ENCODE data around the gene ELP6.
"Not testable (repeated sequence)": the region's sequence is repeated elsewhere in the genome, so short reads cannot be mapped to it uniquely, and the experiment has no call there.

ELP6 gene

GRCh38 chr3:47505267-47505666 is 8.2 kb downstream of the ELP6 start:
- H3K27ac ChIP-seq (ENCODE audit: low read length); H3K4me3 ChIP-seq (ENCODE audit: low read length in 2 of 2); H3K9ac ChIP-seq (ENCODE audit: low read length in 2 of 2); H3K9me3 ChIP-seq (ENCODE audit: control insufficient read depth in 2 of 2, low read length in 2 of 2); H3K4me1 ChIP-seq (ENCODE audit: control insufficient read depth, insufficient read depth, low read length); H3K27me3 ChIP-seq (ENCODE audit: control insufficient read depth in 1 of 2, insufficient read depth in 2 of 2, low read length in 2 of 2): not testable (repeated sequence)
- peaks cover 33 to 36% of the 10 kb centered on the region in 2 donors for H3K36me3 ChIP-seq (ENCODE audit: control insufficient read depth in 2 of 2, insufficient read depth in 2 of 2, low read length in 2 of 2)

- no peaks in the 10 kb centered on the region for H3K27me3 ChIP-seq (ENCODE audit: control insufficient read depth in 1 of 2, insufficient read depth in 2 of 2, low read length in 2 of 2)
- H3K9me3 ChIP-seq (ENCODE audit: control insufficient read depth in 2 of 2, low read length in 2 of 2): no peaks in the 10 kb centered on the region
- H3K4me1 ChIP-seq (ENCODE audit: control insufficient read depth, insufficient read depth, low read length): no peaks in the 10 kb centered on the region
- H3K36me3 ChIP-seq (ENCODE audit: control insufficient read depth in 2 of 2, insufficient read depth in 2 of 2, low read length in 2 of 2): peaks cover 29 to 38% of the 10 kb centered on the region in 2 donors
- no peak overlapping the region for H3K27ac ChIP-seq (ENCODE audit: low read length)
- no peak overlapping the region for H3K4me3 ChIP-seq (ENCODE audit: low read length in 2 of 2)
- H3K9ac ChIP-seq (ENCODE audit: low read length in 2 of 2): no peak overlapping the region
These were observed 9.4 kb downstream of the ELP6 start for GRCh38 chr3:47504113-47504512.

- H3K4me3 ChIP-seq (ENCODE audit: low read length in 2 of 2): no peak overlapping the region
- no peak overlapping the region for H3K9ac ChIP-seq (ENCODE audit: low read length in 2 of 2)
- no peaks in the 10 kb centered on the region for H3K9me3 ChIP-seq (ENCODE audit: control insufficient read depth in 2 of 2, low read length in 2 of 2)
- H3K36me3 ChIP-seq (ENCODE audit: control insufficient read depth in 2 of 2, insufficient read depth in 2 of 2, low read length in 2 of 2): peaks cover 31 to 43% of the 10 kb centered on the region in 2 donors
- H3K27me3 ChIP-seq (ENCODE audit: control insufficient read depth in 1 of 2, insufficient read depth in 2 of 2, low read length in 2 of 2): no peaks in the 10 kb centered on the region
- H3K27ac ChIP-seq (ENCODE audit: low read length): no peak overlapping the region
- no peaks in the 10 kb centered on the region for H3K4me1 ChIP-seq (ENCODE audit: control insufficient read depth, insufficient read depth, low read length)
These were observed 10.5 kb downstream of the ELP6 start for GRCh38 chr3:47503033-47503432.

- Histone ChIP-seq H3K9me3 (ENCODE audit: control insufficient read depth in 2 of 2, low read length in 2 of 2) (no peaks in the 10 kb centered on the region), H3K27ac (ENCODE audit: low read length) (no peak overlapping the region), H3K27me3 (ENCODE audit: control insufficient read depth in 1 of 2, insufficient read depth in 2 of 2, low read length in 2 of 2) (no peaks in the 10 kb centered on the region), H3K36me3 (ENCODE audit: control insufficient read depth in 2 of 2, insufficient read depth in 2 of 2, low read length in 2 of 2) (peaks cover 30 to 40% of the 10 kb centered on the region in 2 donors), H3K9ac (ENCODE audit: low read length in 2 of 2) (no peak overlapping the region), H3K4me1 (ENCODE audit: control insufficient read depth, insufficient read depth, low read length) (no peaks in the 10 kb centered on the region), H3K4me3 (ENCODE audit: low read length in 2 of 2) (no peak overlapping the region)
These were observed 16.6 kb downstream of the ELP6 start for GRCh38 chr3:47496892-47497291.

GRCh38 chr3:47495886-47496285 is 17.6 kb downstream of the ELP6 start:
- no peaks in the 10 kb centered on the region for H3K27me3 ChIP-seq (ENCODE audit: control insufficient read depth in 1 of 2, insufficient read depth in 2 of 2, low read length in 2 of 2)
- H3K9ac ChIP-seq (ENCODE audit: low read length in 2 of 2): no peak overlapping the region
- H3K4me3 ChIP-seq (ENCODE audit: low read length in 2 of 2): no peak overlapping the region
- peaks cover 21 to 31% of the 10 kb centered on the region in 2 donors for H3K36me3 ChIP-seq (ENCODE audit: control insufficient read depth in 2 of 2, insufficient read depth in 2 of 2, low read length in 2 of 2)
- H3K4me1 ChIP-seq (ENCODE audit: control insufficient read depth, insufficient read depth, low read length): no peaks in the 10 kb centered on the region
- no peaks in the 10 kb centered on the region for H3K9me3 ChIP-seq (ENCODE audit: control insufficient read depth in 2 of 2, low read length in 2 of 2)
- H3K27ac ChIP-seq (ENCODE audit: low read length): no peak overlapping the region

GRCh38 chr3:47495111-47495510 is 18.4 kb downstream of the ELP6 start:
- Histone ChIP-seq H3K9me3 (ENCODE audit: control insufficient read depth in 2 of 2, low read length in 2 of 2) (no peaks in the 10 kb centered on the region), H3K9ac (ENCODE audit: low read length in 2 of 2) (no peak overlapping the region), H3K27me3 (ENCODE audit: control insufficient read depth in 1 of 2, insufficient read depth in 2 of 2, low read length in 2 of 2) (no peaks in the 10 kb centered on the region), H3K4me3 (ENCODE audit: low read length in 2 of 2) (no peak overlapping the region), H3K27ac (ENCODE audit: low read length) (no peak overlapping the region), H3K36me3 (ENCODE audit: control insufficient read depth in 2 of 2, insufficient read depth in 2 of 2, low read length in 2 of 2) (peaks cover 17 to 23% of the 10 kb centered on the region in 2 donors), H3K4me1 (ENCODE audit: control insufficient read depth, insufficient read depth, low read length) (no peaks in the 10 kb centered on the region)

- H3K9ac ChIP-seq (ENCODE audit: low read length in 2 of 2): no peak overlapping the region
- H3K27ac ChIP-seq (ENCODE audit: low read length): no peak overlapping the region
- no peaks in the 10 kb centered on the region for H3K9me3 ChIP-seq (ENCODE audit: control insufficient read depth in 2 of 2, low read length in 2 of 2)
- H3K4me3 ChIP-seq (ENCODE audit: low read length in 2 of 2): no peak overlapping the region
- H3K4me1 ChIP-seq (ENCODE audit: control insufficient read depth, insufficient read depth, low read length): no peaks in the 10 kb centered on the region
- H3K27me3 ChIP-seq (ENCODE audit: control insufficient read depth in 1 of 2, insufficient read depth in 2 of 2, low read length in 2 of 2): no peaks in the 10 kb centered on the region
- H3K36me3 ChIP-seq (ENCODE audit: control insufficient read depth in 2 of 2, insufficient read depth in 2 of 2, low read length in 2 of 2): peaks cover 8% of the 10 kb centered on the region in 2 donors
These were observed 21.7 kb downstream of the ELP6 start for GRCh38 chr3:47491777-47492176.

GRCh38 chr3:47491186-47491585 is 22.3 kb downstream of the ELP6 start:
- peaks cover 5 to 7% of the 10 kb centered on the region in 2 donors for H3K36me3 ChIP-seq (ENCODE audit: control insufficient read depth in 2 of 2, insufficient read depth in 2 of 2, low read length in 2 of 2)
- no peaks in the 10 kb centered on the region for H3K4me1 ChIP-seq (ENCODE audit: control insufficient read depth, insufficient read depth, low read length)
- H3K9me3 ChIP-seq (ENCODE audit: control insufficient read depth in 2 of 2, low read length in 2 of 2): no peaks in the 10 kb centered on the region
- H3K27me3 ChIP-seq (ENCODE audit: control insufficient read depth in 1 of 2, insufficient read depth in 2 of 2, low read length in 2 of 2): no peaks in the 10 kb centered on the region
- H3K27ac ChIP-seq (ENCODE audit: low read length): no peak overlapping the region
- H3K9ac ChIP-seq (ENCODE audit: low read length in 2 of 2): no peak overlapping the region
- H3K4me3 ChIP-seq (ENCODE audit: low read length in 2 of 2): no peak overlapping the region

GRCh38 chr3:47487265-47487664 is 26.2 kb downstream of the ELP6 start:
- Histone ChIP-seq H3K4me3 (ENCODE audit: low read length in 2 of 2) (no peak overlapping the region), H3K9ac (ENCODE audit: low read length in 2 of 2) (no peak overlapping the region)

GRCh38 chr3:47485812-47486211 is 27.7 kb downstream of the ELP6 start:
- H3K4me1 ChIP-seq (ENCODE audit: control insufficient read depth, insufficient read depth, low read length): no peaks in the 10 kb centered on the region
- no peak overlapping the region for H3K4me3 ChIP-seq (ENCODE audit: low read length in 2 of 2)
- H3K27ac ChIP-seq (ENCODE audit: low read length): no peak overlapping the region
- no peaks in the 10 kb centered on the region for H3K27me3 ChIP-seq (ENCODE audit: control insufficient read depth in 1 of 2, insufficient read depth in 2 of 2, low read length in 2 of 2)
- H3K36me3 ChIP-seq (ENCODE audit: control insufficient read depth in 2 of 2, insufficient read depth in 2 of 2, low read length in 2 of 2): no peaks in the 10 kb centered on the region
- H3K9ac ChIP-seq (ENCODE audit: low read length in 2 of 2): no peak overlapping the region
- H3K9me3 ChIP-seq (ENCODE audit: control insufficient read depth in 2 of 2, low read length in 2 of 2): no peaks in the 10 kb centered on the region

More at GRCh38 chr3:47487265-47487664, 26.2 kb downstream of the ELP6 start:
- Histone ChIP-seq H3K36me3 (ENCODE audit: control insufficient read depth in 2 of 2, insufficient read depth in 2 of 2, low read length in 2 of 2) (no peaks in the 10 kb centered on the region), H3K27ac (ENCODE audit: low read length) (no peak overlapping the region), H3K27me3 (ENCODE audit: control insufficient read depth in 1 of 2, insufficient read depth in 2 of 2, low read length in 2 of 2) (no peaks in the 10 kb centered on the region), H3K9me3 (ENCODE audit: control insufficient read depth in 2 of 2, low read length in 2 of 2) (no peaks in the 10 kb centered on the region), H3K4me1 (ENCODE audit: control insufficient read depth, insufficient read depth, low read length) (no peaks in the 10 kb centered on the region)

- no peaks in the 10 kb centered on the region for H3K9me3 ChIP-seq (ENCODE audit: control insufficient read depth in 2 of 2, low read length in 2 of 2)
- H3K9ac ChIP-seq (ENCODE audit: low read length in 2 of 2): no peak overlapping the region
- H3K27me3 ChIP-seq (ENCODE audit: control insufficient read depth in 1 of 2, insufficient read depth in 2 of 2, low read length in 2 of 2): no peaks in the 10 kb centered on the region
These were observed 31.1 kb downstream of the ELP6 start for GRCh38 chr3:47482366-47482765.

More at GRCh38 chr3:47482366-47482765, 31.1 kb downstream of the ELP6 start:
- Histone ChIP-seq H3K27ac (ENCODE audit: low read length) (no peak overlapping the region), H3K4me1 (ENCODE audit: control insufficient read depth, insufficient read depth, low read length) (no peaks in the 10 kb centered on the region), H3K4me3 (ENCODE audit: low read length in 2 of 2) (no peak overlapping the region), H3K36me3 (ENCODE audit: control insufficient read depth in 2 of 2, insufficient read depth in 2 of 2, low read length in 2 of 2) (no peaks in the 10 kb centered on the region)
